T47D (cell line): ENCODE results near the gene GCSAM.

Experiments used
- DNase-seq, 2 experiments: peaks; one replicate each; pipeline versions ENCODE4 v3.0.0 to v3.0.0-alpha.2; 2011 to 2012; ENCODE audit warnings: low read depth in 1 of 2, low spot score in 1 of 2
- JUND ChIP-seq: IDR thresholded peaks from 2 replicates; pipeline ENCODE4 v1.6.1; 2012; ENCODE audit warnings: low read depth
- in situ Hi-C: cut with HindIII; loops from 2 replicates; pipeline ENCODE4 v1.10.0; 2016; ENCODE audit warnings: low sequenced_read_pairs, low pct_unique_long_range_greater_than_20kb

GCSAM gene

DNA sequence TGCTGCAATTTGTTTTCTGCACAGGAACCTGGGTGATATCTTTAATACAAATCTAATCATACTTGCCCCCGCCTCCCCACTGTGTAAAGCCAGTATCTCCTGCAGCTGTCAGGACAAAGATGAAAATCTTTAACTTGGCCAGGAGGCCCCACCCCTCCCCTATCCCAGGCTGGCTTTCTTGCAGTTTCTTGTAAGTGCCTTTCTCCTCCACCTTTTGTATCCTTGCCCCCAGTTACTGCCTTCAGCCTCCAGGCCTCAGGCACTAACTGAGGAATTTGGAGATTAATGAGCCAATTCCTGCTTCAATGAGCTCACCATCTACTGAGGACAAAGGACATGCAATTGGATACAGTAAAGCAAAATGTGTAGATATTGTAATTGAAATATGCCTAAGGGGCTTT lies 6.5 kb downstream of the GCSAM start:
- in situ Hi-C loops = no loop called here
- no peak for TF ChIP-seq JUND
- no peak for DNase-seq

DNA sequence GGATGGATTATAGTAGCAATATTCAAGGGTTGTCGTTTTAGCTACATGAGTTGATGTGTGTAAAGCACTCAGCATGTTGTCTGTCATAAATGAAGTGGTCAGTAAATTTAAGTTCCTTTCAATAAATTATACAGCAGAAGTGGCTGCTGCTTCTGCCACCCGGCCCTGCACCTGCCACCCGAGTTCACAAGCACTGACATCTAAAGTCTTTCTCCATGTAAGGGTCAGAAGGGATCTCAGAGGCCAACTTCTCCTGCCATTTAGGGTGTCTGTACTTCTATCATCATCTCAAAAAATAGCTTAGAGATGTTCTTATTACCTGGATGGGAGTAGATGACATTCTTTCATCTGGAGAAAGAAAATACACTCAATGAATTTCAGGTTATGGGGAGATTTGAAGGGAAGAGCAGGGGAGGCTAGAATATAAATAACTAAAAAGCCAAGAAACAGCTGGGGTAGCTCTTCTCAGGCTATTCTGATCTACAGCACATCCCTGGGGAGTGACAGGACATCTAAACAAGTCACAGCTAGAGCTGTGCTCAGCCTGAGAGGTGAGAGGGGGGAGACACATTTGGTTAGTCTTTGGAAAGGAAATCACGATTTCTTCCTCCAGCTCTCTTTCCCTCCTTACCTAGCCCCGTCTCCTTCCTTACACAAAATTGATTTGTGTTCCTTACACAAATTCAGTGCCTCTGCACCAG lies 8.0 kb downstream of the GCSAM start:
- in situ Hi-C loops = no loop called here
- no peak for TF ChIP-seq JUND
- DNase-seq = no peak

DNA sequence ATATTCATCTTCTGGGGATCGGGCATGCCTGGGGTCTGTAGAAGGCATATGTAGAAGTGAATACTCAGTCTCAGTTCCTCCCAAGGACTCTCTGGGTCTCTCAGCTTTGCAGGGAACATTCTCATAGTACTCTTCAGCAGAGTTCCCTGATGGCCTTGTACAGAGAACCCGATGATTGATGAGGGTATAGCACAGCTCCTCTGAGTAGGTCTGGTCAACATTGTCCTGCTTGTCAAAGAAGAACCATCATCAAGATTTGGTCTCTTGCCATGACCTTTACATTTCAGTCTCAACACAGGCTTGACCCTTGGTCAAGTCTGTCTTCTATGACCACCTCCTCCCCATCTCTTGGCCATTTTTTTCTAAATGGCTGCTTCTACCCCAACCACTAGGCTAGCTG lies 9.5 kb downstream of the GCSAM start:
- no peak for TF ChIP-seq JUND
- in situ Hi-C loops = no loop called here
- no peak for DNase-seq

DNA sequence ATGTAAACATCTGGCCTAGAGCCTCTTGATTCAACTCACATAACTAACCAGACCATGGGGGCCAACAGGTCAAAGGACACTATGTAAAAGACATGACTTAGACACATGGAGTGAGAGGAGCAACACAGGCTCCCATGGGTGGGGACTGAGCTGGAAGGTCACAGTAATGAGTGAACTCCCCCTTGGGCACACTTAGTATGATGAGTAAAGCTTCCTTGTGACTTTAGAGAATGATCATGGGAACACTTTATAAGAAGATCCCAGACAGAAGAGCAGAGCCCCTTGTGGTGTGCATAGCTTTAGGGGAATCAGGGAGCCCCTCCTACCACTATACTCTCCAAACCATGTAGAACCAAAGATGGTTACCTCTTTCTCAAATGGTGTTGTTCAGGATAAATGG lies 10.2 kb downstream of the GCSAM start:
- no peak for DNase-seq
- in situ Hi-C loops = no loop called here
- TF ChIP-seq JUND = no peak

DNA sequence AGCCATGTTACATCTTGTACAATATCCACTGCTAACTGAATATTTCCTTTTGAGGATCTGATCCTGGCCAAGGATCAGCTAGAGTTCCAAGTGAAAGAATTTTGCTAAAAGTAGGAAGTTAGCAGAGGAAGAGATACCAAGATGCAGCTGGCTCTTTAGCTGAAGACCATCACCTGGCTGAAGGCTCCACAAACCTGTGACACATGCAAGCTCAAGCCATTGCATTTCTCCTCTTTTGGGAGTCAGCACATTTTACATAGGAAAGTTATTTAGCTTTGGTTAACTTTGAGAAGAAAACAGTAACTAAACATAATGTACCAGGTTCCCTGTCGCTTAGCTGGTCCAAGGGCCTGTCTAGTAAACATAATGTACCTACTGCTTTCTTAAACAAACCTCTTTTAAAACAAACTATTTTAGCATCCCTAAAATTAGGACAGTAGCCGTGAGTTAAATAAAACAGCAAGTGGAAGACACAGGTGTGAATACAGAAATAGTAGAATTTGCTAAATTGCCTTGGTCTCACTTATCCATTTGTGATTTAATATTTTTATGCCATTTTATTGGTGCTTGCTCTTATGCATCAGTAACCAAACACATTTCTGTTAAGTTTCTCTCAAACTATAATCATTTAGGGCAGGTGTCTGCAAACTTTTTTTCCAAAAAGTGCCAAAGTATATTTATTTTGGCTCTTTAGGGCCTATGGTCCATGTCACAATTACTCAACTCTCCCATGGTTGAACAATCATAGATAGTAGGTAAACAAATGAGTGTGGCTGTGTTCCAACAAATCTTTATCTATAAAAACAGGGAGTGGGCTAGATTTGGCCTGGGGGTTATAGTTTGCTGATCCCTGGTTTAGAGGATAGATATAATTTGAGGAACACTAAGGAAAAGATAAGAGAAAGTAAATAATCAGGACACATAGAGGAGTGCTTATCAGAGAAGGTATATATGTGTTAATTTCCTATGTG lies 11.2 kb downstream of the GCSAM start:
- no peak for DNase-seq
- TF ChIP-seq JUND = no peak
- in situ Hi-C loops = no loop called here

DNA sequence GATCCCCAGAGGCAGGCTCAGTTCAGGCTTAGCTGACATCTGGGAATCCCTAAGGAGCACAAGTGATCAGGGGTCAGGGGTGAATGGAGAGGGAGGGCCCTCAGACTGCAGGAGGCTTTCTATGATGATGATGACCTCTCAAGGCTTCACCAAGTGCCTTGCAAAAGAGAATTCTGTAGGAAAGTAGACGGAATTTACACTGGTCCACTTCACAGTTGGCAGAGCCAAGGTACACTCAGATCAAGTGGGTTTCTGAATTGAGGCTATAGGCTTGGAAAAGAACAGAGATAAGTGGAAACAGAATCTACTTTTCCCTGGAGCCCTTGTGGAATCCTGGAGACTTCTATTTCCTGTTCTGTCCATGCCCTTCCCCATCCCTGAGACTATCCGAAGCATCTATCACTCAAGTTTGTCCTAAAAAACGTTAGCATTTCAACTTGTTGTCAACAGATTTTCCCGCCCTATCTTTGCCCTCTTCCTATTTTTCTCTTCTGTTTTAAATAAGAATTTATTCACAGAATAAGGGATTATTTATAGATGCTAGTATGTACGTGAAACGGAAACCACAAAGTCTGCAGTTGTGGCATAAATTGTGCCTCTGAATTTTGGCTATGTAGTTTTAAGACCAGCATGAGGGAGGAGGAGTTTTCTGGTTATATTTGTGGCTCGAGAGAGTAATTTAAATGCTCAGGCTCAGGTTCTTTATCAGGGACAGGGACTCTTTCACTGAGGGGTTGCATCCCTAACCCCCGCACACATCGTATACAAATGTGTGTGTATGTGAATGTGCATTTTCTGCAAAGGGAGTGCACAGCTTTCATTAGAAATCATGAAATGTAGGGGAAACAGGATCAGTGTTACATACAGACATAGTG lies 12.8 kb downstream of the GCSAM start:
- TF ChIP-seq JUND = no peak
- DNase-seq = no peak
- in situ Hi-C loops = no loop called here

DNA sequence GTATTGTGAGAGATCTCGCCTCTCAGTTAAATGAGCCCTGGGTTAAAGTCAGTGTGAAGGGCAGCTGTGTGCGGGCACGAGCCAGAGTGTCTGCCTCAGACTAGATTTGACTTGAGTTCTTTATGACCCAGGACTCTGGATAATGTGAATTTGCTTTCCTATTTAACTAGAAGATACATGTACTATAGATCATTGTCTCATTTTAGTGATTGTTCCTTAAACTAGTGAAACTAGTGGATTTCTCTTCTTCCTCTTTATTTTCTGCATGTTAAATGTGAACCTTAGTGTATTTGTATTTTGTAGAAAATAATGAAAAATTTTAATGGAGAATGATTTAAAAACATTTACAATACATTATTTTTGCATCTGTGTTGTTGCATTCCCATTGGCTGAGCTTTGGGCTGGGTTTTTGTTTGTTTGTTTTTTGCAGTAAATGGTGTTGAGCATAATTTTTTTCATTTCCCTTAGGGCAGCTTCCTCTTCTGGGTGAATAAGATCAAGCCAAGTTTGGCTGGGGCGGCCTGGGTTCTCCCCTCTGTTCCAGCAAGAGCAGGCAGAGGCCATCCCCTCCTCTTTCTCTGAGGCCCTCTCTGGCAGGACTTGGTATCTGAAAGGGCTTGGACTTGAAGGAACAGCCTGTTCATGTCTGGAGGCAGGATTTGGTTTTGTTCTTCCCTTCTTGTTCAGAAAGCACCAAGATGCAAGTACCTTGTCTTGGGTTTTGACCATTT lies 15.0 kb downstream of the GCSAM start:
- no peak for DNase-seq
- in situ Hi-C loops = no loop called here
- no peak for TF ChIP-seq JUND

DNA sequence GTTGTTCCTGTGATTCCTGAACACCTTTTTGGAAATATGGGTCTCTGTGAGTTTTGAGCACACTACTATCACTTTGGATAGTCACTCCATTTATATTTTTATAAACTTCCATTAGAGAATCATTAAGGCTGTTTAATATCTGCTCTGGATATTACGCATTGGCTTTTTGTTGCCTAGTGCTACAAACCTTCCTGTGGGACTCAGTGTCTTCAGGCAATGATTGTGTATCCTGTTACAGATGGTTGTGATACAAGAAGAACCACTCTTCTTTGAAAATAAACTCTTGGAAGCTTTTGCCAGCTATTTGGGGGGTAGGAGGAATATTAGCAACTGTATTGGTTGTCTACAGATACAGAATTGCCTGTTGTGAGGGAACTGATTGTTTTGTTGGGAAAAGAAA lies 15.6 kb downstream of the GCSAM start:
- no peak for DNase-seq
- in situ Hi-C loops = no loop called here
- TF ChIP-seq JUND = no peak

DNA sequence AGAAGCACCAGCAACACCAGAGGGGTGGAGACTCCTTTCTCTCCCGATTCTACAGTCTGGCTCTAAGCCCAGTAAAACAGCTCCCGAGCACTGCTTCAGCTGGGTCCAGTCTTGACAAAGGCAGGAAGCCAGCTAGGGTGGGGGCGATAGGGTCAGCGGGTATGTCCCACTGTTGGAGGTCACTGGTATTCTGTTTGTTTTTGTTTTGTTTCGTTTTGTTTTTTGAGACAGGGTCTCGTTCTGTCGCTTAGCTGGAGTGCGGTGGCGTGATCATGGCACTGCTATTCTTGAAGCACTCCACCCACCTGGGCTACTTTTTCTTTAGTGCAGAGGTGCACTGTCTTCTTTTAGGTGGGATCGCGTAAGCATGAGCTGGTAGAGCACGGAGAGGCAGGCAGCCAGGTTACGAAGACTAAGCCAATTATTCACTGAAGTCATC lies 16.3 kb downstream of the GCSAM start:
- no peak for DNase-seq
- in situ Hi-C loops = no loop called here
- no peak for TF ChIP-seq JUND

DNA sequence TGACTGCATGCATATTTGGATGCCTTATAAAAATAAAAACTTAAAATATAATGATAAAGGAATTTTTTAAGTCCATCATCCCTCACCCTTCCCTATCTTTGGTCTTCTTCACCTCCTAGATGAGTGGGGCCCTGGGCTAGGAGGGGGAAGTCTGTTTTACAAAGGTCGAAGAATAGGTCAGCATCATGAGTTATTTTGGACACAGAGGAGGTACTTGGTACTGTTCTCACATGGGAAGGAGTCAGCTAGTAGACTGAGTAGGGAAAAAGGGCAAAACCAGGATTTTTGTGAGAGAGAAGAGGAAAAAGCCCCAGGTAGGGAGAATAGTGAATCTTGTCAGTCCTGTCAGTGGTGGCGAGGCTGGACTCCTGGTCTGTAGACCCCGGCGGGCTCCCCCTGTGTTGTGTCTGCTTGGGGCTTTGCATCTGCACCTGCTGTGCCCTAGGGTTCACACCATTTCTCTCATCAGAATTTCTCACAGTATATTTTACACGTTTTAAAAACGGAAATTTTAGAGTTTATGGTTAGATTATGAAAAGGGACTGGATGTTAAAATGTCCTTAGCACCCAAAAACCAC lies 17.2 kb downstream of the GCSAM start:
- in situ Hi-C loops = no loop called here
- no peak for TF ChIP-seq JUND

DNA sequence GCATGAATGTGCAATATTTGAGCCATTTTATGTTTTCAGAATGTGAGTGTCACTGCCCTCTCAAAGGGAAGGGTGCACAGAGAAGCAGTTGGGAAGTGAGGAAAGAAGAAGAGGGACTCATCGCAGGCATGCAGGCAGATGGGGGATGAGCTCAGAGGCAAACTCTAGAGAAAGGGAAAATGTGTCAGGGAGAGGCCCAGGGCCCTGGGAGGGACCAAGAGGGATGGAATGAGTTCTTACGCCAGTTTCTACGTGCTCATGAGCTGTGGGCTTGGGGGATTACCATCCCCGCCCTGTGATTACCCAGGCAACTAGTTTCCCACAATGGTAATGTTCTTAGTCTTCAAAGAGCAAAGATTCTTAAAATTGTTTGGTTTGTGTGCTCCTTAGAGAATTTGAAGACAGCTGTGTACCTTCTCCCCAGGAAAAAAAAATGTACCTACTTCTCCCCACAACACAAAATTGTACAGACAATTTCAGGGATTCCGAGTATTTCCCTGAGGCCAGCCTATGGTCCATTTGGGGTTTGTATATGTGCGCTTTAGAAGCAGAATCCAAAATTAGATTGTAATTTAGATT lies 17.8 kb downstream of the GCSAM start:
- no peak for TF ChIP-seq JUND
- no peak for DNase-seq
- in situ Hi-C loops = no loop called here

More for the DNA sequence above, 17.2 kb downstream of the GCSAM start:
- no peak for DNase-seq
